HUDEP-2 (cell line): ENCODE measurements around the gene RGS13.

Source experiments
- DNase-seq, 76 experiments: peaks; one replicate each; lab custom pipeline; 2025; ENCODE audit not compliant: unreplicated experiment in 76 of 76; lab: John Stamatoyannopoulos, UW

RGS13 gene

GRCh38 chr1:192626366-192627179, 9.4 kb upstream of the RGS13 start:
- peak in 2 of 76 experiments; percentile 4 to 14 for DNase-seq

GRCh38 chr1:192627901-192628300, 8.0 kb upstream of the RGS13 start:
- peak in 2 of 76 experiments; percentile 55 to 70 for DNase-seq

GRCh38 chr1:192628396-192629057, 7.4 kb upstream of the RGS13 start:
- peak in 37 of 76 experiments; percentile 4 to 86 (median 53) for DNase-seq

GRCh38 chr1:192629612-192630011, 6.3 kb upstream of the RGS13 start:
- no peak for DNase-seq

GRCh38 chr1:192630521-192631287, 5.2 kb upstream of the RGS13 start:
- DNase-seq, result no peak

GRCh38 chr1:192631749-192632148, 4.2 kb upstream of the RGS13 start:
- no peak for DNase-seq

- no peak for DNase-seq
Observed at GRCh38 chr1:192632188-192632587, 3.8 kb upstream of the RGS13 start.

- no peak for DNase-seq
Observed at GRCh38 chr1:192632641-192633532, 3.1 kb upstream of the RGS13 start.

- DNase-seq, result no peak
Observed at GRCh38 chr1:192633533-192634253, 2.3 kb upstream of the RGS13 start.

- DNase-seq, result no peak
Observed at GRCh38 chr1:192635041-192635440, 906 bp upstream of the RGS13 start.

GRCh38 chr1:192639607-192640368, 3.8 kb downstream of the RGS13 start:
- peak in 3 of 76 experiments; percentile 10 to 18 (median 12) for DNase-seq

GRCh38 chr1:192652159-192652558, 16.2 kb downstream of the RGS13 start:
- DNase-seq, result no peak

GRCh38 chr1:192654120-192654519, 18.2 kb downstream of the RGS13 start:
- no peak for DNase-seq

GRCh38 chr1:192654591-192655251, 18.8 kb downstream of the RGS13 start:
- DNase-seq, result no peak

- no peak for DNase-seq
Observed at GRCh38 chr1:192657760-192658159, 21.8 kb downstream of the RGS13 start.

GRCh38 chr1:192658255-192658654, 22.3 kb downstream of the RGS13 start:
- no peak for DNase-seq

GRCh38 chr1:192660613-192661012, 24.7 kb downstream of the RGS13 start:
- no peak for DNase-seq

GRCh38 chr1:192668409-192668983, 32.5 kb downstream of the RGS13 start:
- DNase-seq, result no peak
